H4 (cell line): ENCODE measurements around the gene DHX8. TPM values are rescaled to one million over a fixed set of nuclear protein-coding genes. Genes with fewer than 3 reads are reported as not detected.

Experiments
- DNase-seq: peaks from one replicate; pipeline ENCODE4 v3.0.0-alpha.2; 2015; ENCODE audit warnings: low spot score
- total RNA-seq: library from RNA; depleted of rRNA; stranded (reverse); fragments of >200 nt; shearing (Covaris generic); gene quantifications from 2 replicates; pipeline ENCODE4 v1.2.3, GENCODE V29; 2014; rRNA removed

The DHX8 gene
- total RNA-seq, 1 experiment from 2014 or later: 32.9 TPM

DNA sequence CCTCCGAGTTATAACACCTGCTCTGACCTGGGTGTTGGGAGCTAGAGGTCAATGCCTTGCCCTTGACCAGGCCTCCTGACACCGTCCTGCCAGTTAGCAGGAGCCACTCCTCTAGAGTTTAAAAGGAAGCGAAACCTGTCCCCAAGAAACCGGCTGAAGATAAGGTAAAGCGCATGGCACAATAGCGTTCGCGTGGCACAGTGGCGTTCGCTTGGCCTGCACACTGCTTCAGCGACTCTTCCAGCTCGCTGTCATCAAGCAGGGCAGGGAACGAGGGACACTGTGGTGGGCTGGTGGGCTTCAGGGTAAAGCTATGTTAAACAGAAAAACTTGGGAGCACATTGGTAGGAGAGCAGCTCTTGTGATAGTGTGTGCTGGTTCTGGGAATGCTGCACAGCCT lies 90.6 kb downstream of the DHX8 start:
- DNase-seq: no peak

- DNase-seq: no peak
These were observed 91.2 kb downstream of the DHX8 start for GRCh38 chr17:43574896-43575525.

Other genes starting within 250 kb of the DHX8 start
- gene RNU2-1, start 250.0 kb upstream of the DHX8 start, total RNA-seq: not detected in 2 replicates
- gene ARL4D, start 85.0 kb upstream of the DHX8 start, total RNA-seq: 6.1 and 8.4 TPM in 2 replicates
- 8.1 and 8.9 TPM in 2 replicates for gene ETV4, start 62.4 kb downstream of the DHX8 start, total RNA-seq
- gene MEOX1, start 177.9 kb downstream of the DHX8 start, total RNA-seq: not detected in 2 replicates